ENCODE data around the gene TIMM13. TPM values are rescaled to one million over a fixed set of nuclear protein-coding genes. Genes with fewer than 3 reads are reported as not detected.
"Not testable (repeated sequence)": the region's sequence is repeated elsewhere in the genome, so short reads cannot be mapped to it uniquely, and the experiment has no call there.

TIMM13 gene
- total and polyA plus RNA-seq, 4 donors = 27.2 to 103 (median 80.8) TPM

GRCh38 chr19:2420490-2420889 lies 6.9 kb downstream of the TIMM13 start:
- Histone ChIP-seq H3K27me3 (ENCODE audit: control insufficient read depth in 3 of 3, insufficient read depth in 3 of 3, low read length in 2 of 3) (no peaks in the 10 kb centered on the region), H3K27ac (ENCODE audit: low read depth in 1 of 2, low read length in 1 of 2) (no peak overlapping the region), H3K4me3 (no peak overlapping the region), H3K4me1 (ENCODE audit: control insufficient read depth in 5 of 5, insufficient read depth in 5 of 5, low read length in 5 of 5) (peaks cover 0 to 13% (median 0%) of the 10 kb centered on the region in 5 donors), H3K36me3 (ENCODE audit: control insufficient read depth in 4 of 4, insufficient read depth in 4 of 4, low read length in 4 of 4) (peaks cover 0 to 21% (median 2%) of the 10 kb centered on the region in 4 donors), H3K9me3 (ENCODE audit: control insufficient read depth in 4 of 4, insufficient read depth in 3 of 4, low read length in 3 of 4) (no peaks in the 10 kb centered on the region), H3K9ac (ENCODE audit: insufficient read depth in 1 of 2, low read length in 2 of 2) (no peak overlapping the region)
- 95 to 97% methylated on average over 2 of the region's 2 CpGs for whole genome bisulfite sequencing, 2 donors
- TF ChIP-seq CTCF (IDR thresholded peaks at IDR 0.05; ENCODE audit: control extremely low read depth, extremely low read depth) = no peak
- ATAC-seq (ENCODE audit: insufficient read depth, low FRiP score) (no peak), DNase-seq (no peak)

- 96 to 98% methylated on average over 7 of the region's 7 CpGs for WGBS, 2 donors
- no peaks in the 10 kb centered on the region for H3K9me3 ChIP-seq (ENCODE audit: control insufficient read depth in 4 of 4, insufficient read depth in 3 of 4, low read length in 3 of 4)
- TF ChIP-seq CTCF (IDR thresholded peaks at IDR 0.05; ENCODE audit: control extremely low read depth, extremely low read depth) = no peak
- no peaks in the 10 kb centered on the region for H3K27me3 ChIP-seq (ENCODE audit: control insufficient read depth in 3 of 3, insufficient read depth in 3 of 3, low read length in 2 of 3)
- H3K27ac ChIP-seq (ENCODE audit: low read depth in 1 of 2, low read length in 1 of 2) = no peak overlapping the region
- DNase-seq (no peak), ATAC-seq (ENCODE audit: insufficient read depth, low FRiP score) (no peak)
- H3K4me1 ChIP-seq (ENCODE audit: control insufficient read depth in 5 of 5, insufficient read depth in 5 of 5, low read length in 5 of 5) = peaks cover 0 to 6% (median 0%) of the 10 kb centered on the region in 5 donors
- H3K9ac ChIP-seq (ENCODE audit: insufficient read depth in 1 of 2, low read length in 2 of 2) = no peak overlapping the region
- H3K36me3 ChIP-seq (ENCODE audit: control insufficient read depth in 4 of 4, insufficient read depth in 4 of 4, low read length in 4 of 4) = peaks cover 0 to 20% (median 2%) of the 10 kb centered on the region in 4 donors
- H3K4me3 ChIP-seq = no peak overlapping the region
Observed at GRCh38 chr19:2419754-2420153, 7.6 kb downstream of the TIMM13 start.

- Histone ChIP-seq H3K27ac (ENCODE audit: low read depth in 1 of 2, low read length in 1 of 2) (no peak overlapping the region), H3K9ac (ENCODE audit: insufficient read depth in 1 of 2, low read length in 2 of 2) (no peak overlapping the region), H3K4me3 (no peak overlapping the region), H3K4me1 (ENCODE audit: control insufficient read depth in 5 of 5, insufficient read depth in 5 of 5, low read length in 5 of 5) (no peaks in the 10 kb centered on the region), H3K36me3 (ENCODE audit: control insufficient read depth in 4 of 4, insufficient read depth in 4 of 4, low read length in 4 of 4) (peaks cover 0 to 9% (median 2%) of the 10 kb centered on the region in 4 donors), H3K9me3 (ENCODE audit: control insufficient read depth in 4 of 4, insufficient read depth in 3 of 4, low read length in 3 of 4) (no peaks in the 10 kb centered on the region), H3K27me3 (ENCODE audit: control insufficient read depth in 3 of 3, insufficient read depth in 3 of 3, low read length in 2 of 3) (no peaks in the 10 kb centered on the region)
- ATAC-seq (ENCODE audit: insufficient read depth, low FRiP score) = no peak
- TF ChIP-seq CTCF (IDR thresholded peaks at IDR 0.05; ENCODE audit: control extremely low read depth, extremely low read depth) = no peak
- WGBS, 2 donors = 86 to 91% methylated on average over 13 of the region's 13 CpGs
- no peak for DNase-seq
Observed at GRCh38 chr19:2417881-2418406, 9.4 kb downstream of the TIMM13 start.

GRCh38 chr19:2417436-2417835 lies 9.9 kb downstream of the TIMM13 start:
- H3K9me3 ChIP-seq (ENCODE audit: control insufficient read depth in 4 of 4, insufficient read depth in 3 of 4, low read length in 3 of 4); H3K4me3 ChIP-seq; H3K9ac ChIP-seq (ENCODE audit: insufficient read depth in 1 of 2, low read length in 2 of 2); H3K27ac ChIP-seq (ENCODE audit: low read depth in 1 of 2, low read length in 1 of 2); H3K4me1 ChIP-seq (ENCODE audit: control insufficient read depth in 5 of 5, insufficient read depth in 5 of 5, low read length in 5 of 5); H3K36me3 ChIP-seq (ENCODE audit: control insufficient read depth in 4 of 4, insufficient read depth in 4 of 4, low read length in 4 of 4); ATAC-seq (ENCODE audit: insufficient read depth, low FRiP score); DNase-seq; H3K27me3 ChIP-seq (ENCODE audit: control insufficient read depth in 3 of 3, insufficient read depth in 3 of 3, low read length in 2 of 3): not testable (repeated sequence)
- WGBS, 2 donors = 98% methylated on average over 8 of the region's 8 CpGs

Measured in lung (tissue), 12 donors.